ENCODE results near the gene DPEP2. TPM values are rescaled to one million over a fixed set of nuclear protein-coding genes. Genes with fewer than 3 reads are reported as not detected.
A peak's percentile ranks its signal among the peaks of the same experiment; 100 is the strongest.
"Not testable (repeated sequence)": the region's sequence is repeated elsewhere in the genome, so short reads cannot be mapped to it uniquely, and the experiment has no call there.

The DPEP2 gene
- total and polyA plus RNA-seq, 10 of the 15 experiments (the other 5 are each of a cell fraction or from before 2014, with no cell fraction given) = 0.04 to 4.0 (median 2.1) TPM

- WGBS (ENCODE audit: insufficient coverage, insufficient replicate concordance, low lambda C conversion rate, missing lambda C conversion rate) = 0% methylated on average over 4 of the region's 4 CpGs
- H3K4me3 ChIP-seq; intact Hi-C loops (cut with micrococcal nuclease; ENCODE audit: unreplicated experiment); H4K20me1 ChIP-seq (ENCODE audit: control insufficient read depth, insufficient read depth); H2AFZ ChIP-seq (ENCODE audit: control insufficient read depth, low read depth, low read length); H3K36me3 ChIP-seq (ENCODE audit: control insufficient read depth in 2 of 2, insufficient read depth in 2 of 2, low read length in 1 of 2); H3K79me2 ChIP-seq (ENCODE audit: control insufficient read depth, insufficient read depth, low read length); ATAC-seq; H3K4me2 ChIP-seq (ENCODE audit: control insufficient read depth, insufficient read depth); H3K27me3 ChIP-seq (replicated peaks in 1 of 2; ENCODE audit: control insufficient read depth in 2 of 2, insufficient read depth in 2 of 2, low read length in 1 of 2); H3K9ac ChIP-seq (ENCODE audit: control insufficient read depth, insufficient read depth, low read length); H3K4me1 ChIP-seq (ENCODE audit: control insufficient read depth, insufficient read depth, low read length); H3K27ac ChIP-seq (ENCODE audit: control insufficient read depth, insufficient read depth); BruUV-seq (replicated peaks); CTCF ChIA-PET; DNase-seq (ENCODE audit: low read depth, low spot score); H3K9me3 ChIP-seq (replicated peaks; ENCODE audit: control insufficient read depth, insufficient read depth, low read length); SMC1A ChIA-PET (ENCODE audit: uncharacterized antibody, unreplicated experiment); RAD21 ChIA-PET (ENCODE audit: unreplicated experiment); in situ Hi-C loops (cut with MboI); FAIRE-seq: not testable (repeated sequence)
- POLR2A ChIA-PET = interaction anchor here (0.7 kb wide), 2 partner anchors 10 to 126 kb away, joined by 3 to 13 read pairs; no protein-coding TSS in a partner anchor
- peak in 1 of 2 experiments; percentile 52; a peak in 1 of 4 replicates for TF ChIP-seq ETV6 (conservative IDR thresholded peaks at IDR 0.05 in 1 of 2, IDR thresholded peaks at IDR 0.05 in 1 of 2; ENCODE audit: borderline replicate concordance in 1 of 2, low read depth in 1 of 2)
Measured at GRCh38 chr16:68009872-68010271, 10.6 kb upstream of the DPEP2 start.

DNA sequence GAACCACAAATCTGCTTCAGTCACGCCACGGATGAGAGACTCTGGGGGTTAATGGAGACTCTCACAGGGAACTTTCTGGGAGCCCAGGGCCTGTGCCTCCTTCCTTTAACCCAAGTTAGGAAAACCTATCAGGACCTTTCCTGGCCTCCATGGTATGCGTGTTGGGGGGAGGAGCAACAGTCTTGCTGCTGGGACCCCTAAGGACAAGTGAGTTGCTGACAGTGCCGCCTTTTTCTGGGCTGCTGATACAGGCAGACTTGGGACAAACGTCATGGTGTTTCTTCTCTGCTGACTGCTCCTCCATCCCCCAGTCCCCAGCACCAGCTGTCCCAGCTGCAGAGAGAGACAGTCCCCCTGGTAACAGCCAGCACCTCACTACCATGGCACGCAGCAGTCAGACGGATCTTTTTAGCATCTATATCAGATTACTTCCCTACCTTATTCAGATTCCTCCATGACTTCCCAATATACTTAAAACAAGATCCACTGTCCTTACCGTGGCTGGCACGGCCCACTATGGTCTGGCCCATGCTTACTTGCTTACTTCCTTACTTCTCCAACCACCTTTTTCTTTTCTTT, 10.0 kb upstream of the DPEP2 start:
- H3K4me3 ChIP-seq = no peak overlapping the region
- H3K9me3 ChIP-seq (replicated peaks; ENCODE audit: control insufficient read depth, insufficient read depth, low read length) = no peaks in the 10 kb centered on the region
- ChIA-PET SMC1A (ENCODE audit: uncharacterized antibody, unreplicated experiment) (no interaction called here), RAD21 (ENCODE audit: unreplicated experiment) (no interaction called here), POLR2A (interaction anchor here (0.7 kb wide), 1 partner anchor 126 kb away, joined by 3 read pairs; no protein-coding TSS in a partner anchor), CTCF (no interaction called here)
- TF ChIP-seq SMAD1 (IDR thresholded peaks at IDR 0.05; ENCODE audit: low read depth, partially characterized antibody) (no peak), NR2C2 (IDR thresholded peaks at IDR 0.05; ENCODE audit: borderline replicate concordance, control insufficient read depth, insufficient read length, low read depth) (no peak), ZNF24 (IDR thresholded peaks at IDR 0.05) (no peak), CREM (IDR thresholded peaks at IDR 0.05; ENCODE audit: low read depth) (no peak)
- no peaks in the 10 kb centered on the region for H4K20me1 ChIP-seq (ENCODE audit: control insufficient read depth, insufficient read depth)
- no peaks in the 10 kb centered on the region for H3K79me2 ChIP-seq (ENCODE audit: control insufficient read depth, insufficient read depth, low read length)
- H2AFZ ChIP-seq (ENCODE audit: control insufficient read depth, low read depth, low read length) = no peak overlapping the region
- H3K4me1 ChIP-seq (ENCODE audit: control insufficient read depth, insufficient read depth, low read length) = peaks cover 4% of the 10 kb centered on the region; the same call in 1 of the 2 replicates
- ATAC-seq (no peak), DNase-seq (ENCODE audit: low read depth, low spot score) (no peak), FAIRE-seq (no peak)
- no peak overlapping the region for H3K9ac ChIP-seq (ENCODE audit: control insufficient read depth, insufficient read depth, low read length)
- no peaks in the 10 kb centered on the region for H3K36me3 ChIP-seq (ENCODE audit: control insufficient read depth in 2 of 2, insufficient read depth in 2 of 2, low read length in 1 of 2)
- no TSS peak for BruUV-seq (replicated peaks)
- H3K4me2 ChIP-seq (ENCODE audit: control insufficient read depth, insufficient read depth) = no peak overlapping the region
- H3K27me3 ChIP-seq (replicated peaks in 1 of 2; ENCODE audit: control insufficient read depth in 2 of 2, insufficient read depth in 2 of 2, low read length in 1 of 2) = no peaks in the 10 kb centered on the region
- intact Hi-C loops (cut with micrococcal nuclease; ENCODE audit: unreplicated experiment) (no loop called here), in situ Hi-C loops (cut with MboI) (no loop called here)
- H3K27ac ChIP-seq (ENCODE audit: control insufficient read depth, insufficient read depth) = no peak overlapping the region
- 58% methylated on average over 9 of the region's 9 CpGs for WGBS (ENCODE audit: insufficient coverage, insufficient replicate concordance, low lambda C conversion rate, missing lambda C conversion rate)

Data from GM12878 (cell line).